HepG2 (cell line): ENCODE results near the gene IGF2BP1. TPM values are rescaled to one million over a fixed set of nuclear protein-coding genes. Genes with fewer than 3 reads are reported as not detected.

Experiments used
- ATF7-NPFF ChIP-seq: sonication (generic); formaldehyde crosslinking; IDR thresholded peaks from 2 replicates; pipeline ENCODE4 v1.8.1; 2023; ENCODE audit warnings: mild to moderate bottlenecking, low read depth, missing genetic modification reagents, moderate library complexity
- JDP2 ChIP-seq: sonication (generic); formaldehyde crosslinking; IDR thresholded peaks from 2 replicates; pipeline ENCODE4 v1.8.1; 2022; ENCODE audit warnings: missing genetic modification reagents, borderline replicate concordance
- KLF11 ChIP-seq: IDR thresholded peaks from 2 replicates; pipeline ENCODE4 v1.6.1; 2016; ENCODE audit warnings: missing compliant biosample characterization
- MAF1 ChIP-seq: sonication (generic); formaldehyde crosslinking; IDR thresholded peaks from 2 replicates; pipeline ENCODE4 v1.5.0; 2020; ENCODE audit warnings: missing genetic modification reagents, borderline replicate concordance
- PAXIP1 ChIP-seq: sonication (generic); formaldehyde crosslinking; conservative IDR thresholded peaks from 2 replicates; pipeline ENCODE4 v1.4.0; 2020; ENCODE audit warnings: mild to moderate bottlenecking, missing genetic modification reagents, moderate library complexity
- PRDM10 ChIP-seq: sonication (generic); formaldehyde crosslinking; IDR thresholded peaks from 2 replicates; pipeline ENCODE4 v1.4.0; 2020; ENCODE audit warnings: low read depth, missing genetic modification reagents
- RCOR2 ChIP-seq: IDR thresholded peaks from 2 replicates; pipeline ENCODE4 v1.6.1; 2016; ENCODE audit warnings: missing biosample characterization, missing genetic modification reagents
- REXO4 ChIP-seq: sonication (generic); formaldehyde crosslinking; IDR thresholded peaks from 2 replicates; pipeline ENCODE4 v1.8.0; 2022; ENCODE audit warnings: missing genetic modification reagents, mild to moderate bottlenecking, borderline replicate concordance
- THRA ChIP-seq: sonication (generic); formaldehyde crosslinking; IDR thresholded peaks from 2 replicates; pipeline ENCODE4 v1.4.0; 2020; ENCODE audit warnings: missing genetic modification reagents, borderline replicate concordance
- ZBTB49 ChIP-seq: sonication (generic); formaldehyde crosslinking; IDR thresholded peaks from 2 replicates; pipeline ENCODE4 v1.4.0; 2020; ENCODE audit warnings: missing genetic modification reagents, borderline replicate concordance
- ZFP90 ChIP-seq: sonication (generic); formaldehyde crosslinking; IDR thresholded peaks from 2 replicates; pipeline ENCODE4 v1.8.0; 2022; ENCODE audit warnings: missing genetic modification reagents, mild to moderate bottlenecking, inconsistent platforms, borderline replicate concordance
- ZNF124 ChIP-seq: sonication (generic); formaldehyde crosslinking; IDR thresholded peaks from 2 replicates; pipeline ENCODE4 v1.4.0; 2020; ENCODE audit warnings: missing genetic modification reagents
- ZNF496 ChIP-seq: sonication (generic); formaldehyde crosslinking; IDR thresholded peaks from 2 replicates; pipeline ENCODE4 v1.8.1; 2023; ENCODE audit warnings: mild to moderate bottlenecking, moderate library complexity, missing genetic modification reagents; ENCODE audit not compliant: insufficient replicate concordance
- ZNF556 ChIP-seq: sonication (generic); formaldehyde crosslinking; IDR thresholded peaks from 2 replicates; pipeline ENCODE4 v1.4.0; 2020; ENCODE audit warnings: mild to moderate bottlenecking, missing genetic modification reagents, borderline replicate concordance
- ZNF652 ChIP-seq: IDR thresholded peaks from 2 replicates; pipeline ENCODE4 v1.6.1; 2016; ENCODE audit warnings: low read depth, borderline replicate concordance
- ZNF674 ChIP-seq: sonication (generic); formaldehyde crosslinking; IDR thresholded peaks from 2 replicates; pipeline ENCODE4 v1.5.0; 2020; ENCODE audit warnings: low read depth, mild to moderate bottlenecking, missing genetic modification reagents
- ZZZ3 ChIP-seq: sonication (generic); formaldehyde crosslinking; IDR thresholded peaks from 2 replicates; pipeline ENCODE4 v1.4.0; 2020; ENCODE audit warnings: missing genetic modification reagents, mild to moderate bottlenecking, borderline replicate concordance
- polyA plus RNA-seq, 8 experiments: library from polyadenylated mRNA; depleted of rRNA in 3 of 8; stranded (reverse) in 7 of 8; unstranded in 1 of 8; fragments of >200 nt; fragmentation: Illumina TruSeq in 4 of 8; extraction: Trizol in 4 of 8; gene quantifications; 2 replicates each; pipeline versions ENCODE4 v1.2.1 to v1.2.3, GENCODE V29; 2011 to 2016; ENCODE audit warnings: low read depth in 4 of 8, missing spikeins in 1 of 8, mixed read lengths in 1 of 8; ENCODE audit not compliant: insufficient read depth in 1 of 8
- total RNA-seq, 5 experiments: library from RNA; depleted of rRNA; stranded (reverse); fragments of >200 nt; fragmentation: Illumina TruSeq; extraction: Trizol; gene quantifications; 2 replicates each; pipeline ENCODE4 v1.2.3, GENCODE V29; 2016; ENCODE audit warnings: low read depth in 1 of 5

Gene IGF2BP1
- total and polyA plus RNA-seq, 2 of the 13 experiments (the other 11 are each of a cell fraction or from before 2014, with no cell fraction given), result 29.7 to 75.1 TPM

GRCh38 chr17:49003557-49004511 is 6.6 kb downstream of the IGF2BP1 start (continued):
- no peak for TF ChIP-seq PRDM10 (CRISPR knock-in tag)
- TF ChIP-seq ZNF124 (CRISPR knock-in tag), result no peak
- no peak for TF ChIP-seq KLF11 (CRISPR knock-in tag)
- no peak for TF ChIP-seq ZNF674
- TF ChIP-seq ZNF556 (CRISPR knock-in tag), result peak; percentile 24; the same call in 1 of the 2 replicates
- no peak; the same call in 1 of the 2 replicates for TF ChIP-seq MAF1 (CRISPR knock-in tag)
- TF ChIP-seq ZNF652 (CRISPR knock-in tag), result no peak
- TF ChIP-seq RCOR2 (CRISPR knock-in tag), result no peak
- no peak for TF ChIP-seq ZNF496 (CRISPR knock-in tag)
- TF ChIP-seq THRA, result no peak
- 0 out of 2 replicates have a peak, but pooled peaks have one; percentile 66 for TF ChIP-seq ZFP90 (CRISPR knock-in tag)
- TF ChIP-seq ZBTB49 (CRISPR knock-in tag), result no peak
- TF ChIP-seq REXO4 (CRISPR knock-in tag), result no peak
- no peak for TF ChIP-seq ZZZ3 (CRISPR knock-in tag)
- TF ChIP-seq JDP2 (CRISPR knock-in tag), result no peak
- TF ChIP-seq PAXIP1, result no peak
- no peak for TF ChIP-seq ATF7-NPFF
